Vagina (tissue), 2 donors: ENCODE results near the gene ST6GALNAC5.

Source experiments
- CTCF ChIP-seq, 3 experiments: fragments of 450-650 bp in 2 of 3; fragments of 200-600 bp in 1 of 3; sonication (generic) in 1 of 3; IDR thresholded peaks; one replicate each; pipeline ENCODE4 v1.5.1; 2017 to 2019; ENCODE audit warnings: antibody characterized with exemption in 3 of 3, mild to moderate bottlenecking in 2 of 3, moderate library complexity in 2 of 3
- POLR2A ChIP-seq, 2 donors: fragments of 450-650 bp; IDR thresholded peaks; one replicate each; pipeline ENCODE4 v1.6.1; 2017; ENCODE audit warnings: antibody characterized with exemption in 2 of 2, mild to moderate bottlenecking in 2 of 2, moderate library complexity in 2 of 2
- POLR2AphosphoS5 ChIP-seq, 2 donors: sonication (generic); formaldehyde crosslinking; IDR thresholded peaks; one replicate each; pipeline ENCODE4 v1.9.0; 2017; ENCODE audit warnings: antibody characterized with exemption in 2 of 2, mild to moderate bottlenecking in 2 of 2, low read depth in 1 of 2; ENCODE audit not compliant: insufficient read depth in 1 of 2

GRCh38 chr1:77095236-77095635 lies 228.0 kb downstream of the ST6GALNAC5 start:
- TF ChIP-seq CTCF (IDR thresholded peaks at IDR 0.05) = no peak
- TF ChIP-seq POLR2A (IDR thresholded peaks at IDR 0.05) = no peak
- no peak for TF ChIP-seq POLR2AphosphoS5 (IDR thresholded peaks at IDR 0.05; ENCODE audit: insufficient read depth in 1 of 2, low read depth in 1 of 2)
